Measurements from ENCODE around the gene XIRP1.

The XIRP1 gene

DNA sequence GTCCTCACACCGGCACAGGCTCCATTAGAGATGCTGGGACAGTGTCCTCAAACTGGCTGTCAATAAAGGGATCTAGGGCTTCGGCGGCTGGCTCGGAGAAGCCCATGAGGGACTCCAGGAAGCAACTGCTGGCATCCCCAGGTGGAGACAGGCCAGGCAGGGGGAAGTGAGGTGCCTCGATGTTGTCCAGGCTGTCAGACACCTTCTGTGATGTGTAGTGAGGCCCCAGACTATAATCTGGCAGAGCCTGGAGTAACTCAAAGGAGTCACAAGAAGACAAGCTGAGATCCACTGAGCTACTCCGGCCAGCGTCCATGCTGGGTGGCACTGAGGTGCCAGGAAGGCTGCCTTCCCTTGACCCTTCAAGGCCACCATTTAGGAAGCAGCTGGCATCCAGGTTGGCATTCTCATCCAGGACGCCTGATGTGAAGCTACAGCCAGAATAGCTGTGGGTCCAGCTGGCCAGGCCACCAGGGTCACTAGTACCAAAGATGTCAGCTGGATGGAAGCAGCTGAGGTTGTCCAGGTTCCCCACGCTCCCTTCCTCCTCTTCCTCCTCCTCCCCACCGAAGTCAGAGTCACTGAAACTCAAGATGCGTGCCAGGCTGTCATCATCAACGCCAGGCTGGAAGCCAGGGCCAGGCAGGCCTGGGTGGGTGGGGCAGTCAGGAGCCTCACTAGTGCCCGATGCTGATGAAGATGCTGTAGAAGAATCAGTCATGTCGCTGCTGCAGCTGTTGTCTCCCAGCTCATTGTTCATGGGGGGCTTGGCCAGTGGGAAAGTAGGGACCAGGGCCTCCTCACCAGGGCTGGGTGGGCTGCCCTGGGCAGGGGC is 49.1 kb downstream of the XIRP1 start:
- FAIRE-seq: no peak

DNA sequence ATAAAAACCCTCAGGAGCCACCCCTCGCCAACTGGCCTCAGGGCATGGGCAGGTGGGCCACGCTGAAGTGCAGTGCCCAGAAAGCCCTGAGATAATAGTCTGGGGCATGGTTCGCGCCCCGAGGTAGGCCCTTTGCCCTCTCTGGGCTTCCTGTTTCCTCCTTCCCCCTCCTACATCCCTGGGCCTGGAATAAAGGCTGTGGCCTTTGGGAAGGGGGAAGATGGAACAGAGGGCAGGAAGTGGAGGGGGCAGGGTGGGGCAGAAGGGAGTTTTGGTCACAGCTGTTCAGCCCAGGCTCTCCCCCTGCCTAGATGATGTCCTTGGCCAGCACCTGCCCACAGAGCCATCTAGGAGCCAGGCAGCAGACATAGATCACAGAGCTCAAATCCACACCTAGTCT is 50.3 kb downstream of the XIRP1 start:
- FAIRE-seq: no peak

DNA sequence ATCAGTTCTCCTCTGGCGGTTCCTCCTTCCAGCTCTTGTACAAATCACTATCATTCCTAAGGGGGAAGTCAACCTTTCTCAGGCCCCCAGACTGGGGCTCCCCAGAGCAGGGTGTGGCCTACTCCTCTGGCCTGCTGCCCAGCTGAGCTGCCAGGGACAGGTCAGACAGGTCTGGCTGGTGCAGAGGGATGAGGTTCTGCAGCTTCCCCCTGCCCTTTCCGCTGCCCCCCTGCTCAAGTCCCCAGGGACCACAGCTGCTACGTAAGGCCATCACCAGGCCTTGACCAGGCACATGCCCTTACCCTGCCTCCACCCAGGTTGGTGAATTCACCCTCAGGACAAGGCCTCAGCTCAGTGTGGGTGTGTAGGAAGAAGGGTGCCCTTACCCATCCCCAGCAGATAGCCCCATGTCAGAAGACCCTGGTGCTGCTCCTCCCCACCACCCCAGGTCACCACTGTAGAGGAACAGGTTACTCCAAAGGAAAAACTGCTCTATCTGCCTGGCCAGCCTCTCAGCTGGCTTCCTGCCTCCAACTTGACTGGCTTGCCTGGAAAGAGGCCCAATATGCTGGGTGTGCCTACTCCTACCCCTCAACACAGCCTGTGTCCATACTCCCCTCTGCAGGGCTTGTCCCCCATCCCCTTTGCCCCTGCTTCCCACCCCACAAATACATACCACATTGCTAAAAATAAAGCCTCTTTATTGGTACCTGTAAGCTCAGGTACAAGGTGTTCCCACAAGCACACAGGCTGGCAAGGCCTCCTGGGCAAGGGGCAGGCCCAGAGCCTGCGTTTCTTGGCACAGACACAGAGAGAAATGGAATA is 51.0 kb downstream of the XIRP1 start:
- FAIRE-seq: no peak

DNA sequence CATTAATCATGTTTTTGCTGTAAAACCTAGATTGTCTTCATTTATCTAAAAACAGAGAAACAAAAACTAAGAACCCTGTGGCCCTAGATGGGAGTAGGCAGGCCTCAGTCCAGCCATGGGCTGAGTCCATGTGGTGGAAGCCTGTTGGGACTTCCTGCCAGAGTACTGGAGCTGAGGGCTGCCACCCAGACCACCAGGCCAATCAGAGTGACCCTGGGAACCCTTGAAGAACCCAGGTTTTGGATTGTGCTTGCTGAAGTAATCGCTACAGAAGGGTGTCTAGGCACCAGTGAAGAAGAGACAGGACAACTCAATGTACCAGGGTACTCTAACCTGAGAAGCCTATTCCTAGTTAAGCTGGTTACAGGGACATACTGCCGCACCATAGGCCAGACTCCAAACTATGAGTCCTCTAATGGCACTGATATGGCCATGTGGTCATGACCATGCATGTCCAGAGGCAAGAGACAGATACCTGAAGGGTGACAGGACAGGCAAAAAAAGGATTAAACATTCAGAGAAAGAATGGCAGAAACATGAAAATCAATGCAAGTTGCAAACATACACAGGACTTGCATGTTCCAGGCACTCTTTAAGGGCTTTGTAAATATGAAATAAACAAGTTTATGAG is 51.9 kb downstream of the XIRP1 start:
- no peak for FAIRE-seq

DNA sequence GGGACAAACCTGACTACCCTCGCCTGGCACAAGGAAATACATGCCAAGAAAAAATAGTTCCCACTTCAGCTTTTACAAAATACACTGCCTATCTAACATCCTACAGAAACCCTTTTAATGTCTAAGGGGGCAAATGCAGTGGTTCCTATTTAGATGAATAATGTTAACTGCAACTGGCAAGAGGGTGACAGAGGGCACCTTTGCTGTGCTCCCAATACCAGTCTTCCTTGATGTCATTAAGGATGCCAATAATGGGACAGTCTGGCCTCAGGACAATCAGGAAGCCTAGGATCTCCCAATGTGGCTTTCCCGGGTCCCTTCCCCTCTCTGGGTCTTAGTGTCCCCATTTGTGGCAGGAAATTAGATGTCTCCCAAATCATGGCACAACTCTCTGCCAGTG is 53.0 kb downstream of the XIRP1 start:
- FAIRE-seq: no peak

DNA sequence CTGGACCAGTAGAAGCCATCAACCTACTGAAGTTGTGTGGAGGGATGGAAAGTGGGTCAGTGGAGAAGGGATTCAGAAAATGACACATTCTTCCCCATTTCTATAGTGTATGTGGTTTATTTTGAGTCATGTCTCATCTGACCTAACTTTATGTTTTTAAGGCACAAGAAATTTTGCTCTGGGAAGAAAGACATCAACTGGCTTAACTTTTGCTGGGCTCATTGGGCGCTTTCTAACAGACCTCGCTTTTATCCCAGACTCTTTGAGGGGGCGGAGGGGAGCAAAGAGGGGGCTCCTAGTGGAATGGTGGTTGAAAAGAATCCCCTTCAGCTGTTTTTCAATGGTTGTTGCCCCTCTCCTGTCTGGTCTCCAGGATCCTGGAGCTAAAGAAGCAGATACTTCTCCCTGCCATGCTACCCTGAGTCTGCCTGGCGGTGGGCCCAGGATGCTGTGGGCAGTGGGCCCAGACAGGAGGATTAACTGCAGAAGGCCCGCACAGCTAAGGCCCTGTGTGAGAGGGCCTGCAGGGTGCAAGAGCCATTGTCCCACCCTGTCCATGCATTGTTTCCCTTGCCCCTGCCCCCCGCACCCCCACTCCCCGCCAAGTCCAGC is 53.5 kb downstream of the XIRP1 start:
- no peak for FAIRE-seq

DNA sequence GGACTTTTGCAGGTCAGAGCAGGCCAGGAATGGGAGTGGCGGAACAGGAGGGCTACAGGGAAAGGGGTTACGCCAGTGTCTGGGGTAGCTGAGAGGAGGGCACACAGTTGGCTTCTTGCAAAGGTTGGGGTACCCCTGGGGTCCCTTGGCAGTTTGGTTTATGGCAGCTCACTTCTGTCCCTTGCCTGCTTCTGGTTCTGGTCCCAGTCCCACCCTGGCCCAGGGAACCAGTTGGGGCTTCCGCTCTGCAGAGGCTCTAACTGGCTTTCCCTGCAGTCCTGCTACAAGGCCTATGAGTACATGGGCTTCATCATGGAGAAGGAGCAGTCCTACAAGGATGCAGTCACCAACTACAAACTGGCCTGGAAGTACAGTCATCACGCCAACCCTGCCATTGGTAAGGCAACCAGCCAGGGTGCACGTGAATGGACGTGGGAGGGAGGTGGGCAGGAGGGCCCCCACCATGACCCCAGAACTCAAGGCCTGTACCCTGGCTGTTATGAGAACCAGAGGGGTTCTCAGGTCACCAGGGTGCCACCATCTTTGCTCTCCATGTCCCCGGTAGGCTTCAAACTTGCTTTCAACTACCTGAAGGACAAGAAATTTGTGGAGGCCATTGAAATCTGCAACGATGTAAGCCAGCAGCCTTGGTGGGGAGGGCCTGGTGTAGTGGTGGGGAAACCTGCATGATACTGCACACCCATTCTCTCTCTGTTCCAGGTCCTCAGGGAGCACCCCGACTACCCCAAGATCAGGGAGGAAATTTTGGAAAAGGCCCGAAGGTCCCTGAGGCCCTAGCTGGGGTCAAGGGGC is 54.2 kb downstream of the XIRP1 start:
- FAIRE-seq: no peak

DNA sequence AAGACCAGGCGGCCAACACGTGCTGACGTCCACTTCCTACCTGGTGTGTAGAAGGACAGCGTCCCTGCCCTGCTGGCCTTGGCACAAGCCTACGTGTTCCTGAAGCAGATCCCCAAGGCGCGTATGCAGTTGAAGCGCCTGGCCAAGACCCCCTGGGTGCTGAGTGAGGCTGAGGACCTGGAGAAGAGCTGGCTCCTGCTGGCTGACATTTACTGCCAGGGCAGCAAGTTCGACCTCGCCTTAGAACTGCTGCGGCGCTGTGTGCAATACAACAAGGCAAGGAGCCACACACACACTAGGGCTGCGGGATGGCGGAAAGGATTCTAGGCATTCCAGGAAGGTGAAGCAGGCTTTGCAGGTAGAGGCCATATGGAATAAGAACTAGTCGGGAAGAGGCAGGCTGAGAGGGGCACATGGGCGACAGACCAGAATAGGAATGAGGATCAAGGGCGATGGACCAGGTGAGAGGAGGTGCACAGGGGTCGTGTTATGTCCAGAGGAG is 54.9 kb downstream of the XIRP1 start:
- FAIRE-seq: no peak

DNA sequence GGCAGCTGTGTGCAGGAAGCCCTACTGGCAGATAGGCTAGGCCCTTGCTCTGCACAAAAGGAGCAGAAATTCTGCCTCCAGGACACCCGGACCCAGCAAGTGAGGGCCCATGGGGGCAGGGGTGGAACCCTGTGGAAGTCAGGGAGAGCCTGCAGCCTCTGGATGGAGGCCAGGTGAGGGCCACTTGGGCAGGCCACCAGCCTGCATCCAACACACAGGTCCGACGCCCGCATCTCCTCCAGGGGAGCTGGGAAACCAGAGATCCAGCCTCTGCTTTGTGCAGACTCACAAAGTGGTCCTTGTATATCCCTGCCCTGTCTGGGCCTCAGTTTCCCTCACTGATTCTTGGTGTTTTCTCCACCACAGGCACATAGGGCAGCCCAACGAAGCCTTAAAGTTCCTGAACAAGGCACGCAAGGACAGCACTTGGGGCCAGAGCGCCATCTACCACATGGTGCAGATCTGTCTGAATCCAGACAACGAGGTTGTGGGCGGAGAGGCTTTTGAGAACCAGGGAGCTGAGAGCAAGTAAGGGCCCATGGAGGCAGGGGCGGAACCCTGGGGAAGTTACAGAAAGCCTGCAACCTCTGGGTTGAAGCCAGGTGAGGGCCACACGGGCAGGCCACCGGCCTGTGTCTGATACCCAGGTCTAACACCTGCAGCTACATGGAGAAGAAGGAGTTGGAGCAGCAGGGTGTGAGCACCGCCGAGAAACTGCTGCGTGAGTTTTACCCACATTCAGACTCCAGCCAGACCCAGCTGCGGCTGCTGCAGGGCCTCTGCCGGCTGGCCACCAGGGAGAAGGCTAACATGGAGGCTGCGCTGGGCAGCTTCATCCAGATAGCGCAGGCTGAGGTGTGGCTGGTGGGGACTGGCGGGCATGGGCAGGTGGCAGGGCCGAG is 55.6 kb downstream of the XIRP1 start:
- FAIRE-seq: no peak

DNA sequence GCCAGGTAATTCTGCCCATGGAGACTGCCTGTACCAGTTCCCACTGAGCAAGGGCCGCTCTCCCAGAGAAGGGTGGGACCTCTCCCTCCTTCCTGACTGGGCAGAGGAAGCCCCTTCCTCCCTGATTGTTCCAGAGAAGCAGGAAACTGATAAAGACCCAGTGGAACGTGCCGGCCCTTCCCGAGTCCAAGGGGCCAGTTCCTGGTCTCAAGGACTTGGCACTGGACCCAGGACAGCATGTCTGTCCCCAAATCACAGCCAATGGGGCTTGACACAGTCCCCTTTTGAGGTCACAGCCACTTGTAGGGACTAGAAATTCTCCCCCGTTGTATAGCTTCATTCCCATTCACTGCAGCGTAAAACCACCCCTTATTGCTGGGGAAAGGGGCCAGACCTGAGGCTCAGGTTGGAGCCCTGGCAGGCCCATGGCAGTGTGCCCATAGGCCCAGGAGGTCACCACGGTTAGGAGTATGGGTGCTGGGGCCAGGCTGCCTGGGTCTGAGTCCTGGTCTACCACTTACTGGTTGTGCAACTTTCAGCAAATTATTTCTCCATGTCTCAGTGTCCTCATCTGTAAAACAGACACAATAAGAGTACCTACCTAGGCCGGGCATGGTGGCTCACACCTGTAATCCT is 57.1 kb downstream of the XIRP1 start:
- no peak for FAIRE-seq

DNA sequence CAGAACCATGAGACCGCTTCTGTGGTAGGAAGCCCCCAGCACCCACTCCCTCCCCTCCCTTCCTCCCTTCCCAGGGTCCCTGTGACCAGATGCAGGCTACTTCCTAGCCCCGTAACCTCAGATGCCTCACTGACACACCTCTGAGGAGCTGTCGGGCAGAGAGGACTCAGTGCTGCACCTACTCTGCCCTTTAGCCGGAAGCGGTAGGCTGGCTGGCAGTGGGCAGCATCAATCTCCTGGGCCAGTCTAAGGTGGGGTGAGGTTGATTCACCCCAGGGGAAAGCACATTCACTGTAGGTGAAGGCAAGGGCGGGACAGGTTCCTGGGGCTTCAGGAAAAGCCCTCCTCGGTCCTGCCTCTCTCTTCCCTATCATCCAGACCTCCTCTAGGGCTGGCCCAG is 58.1 kb downstream of the XIRP1 start:
- no peak for FAIRE-seq

DNA sequence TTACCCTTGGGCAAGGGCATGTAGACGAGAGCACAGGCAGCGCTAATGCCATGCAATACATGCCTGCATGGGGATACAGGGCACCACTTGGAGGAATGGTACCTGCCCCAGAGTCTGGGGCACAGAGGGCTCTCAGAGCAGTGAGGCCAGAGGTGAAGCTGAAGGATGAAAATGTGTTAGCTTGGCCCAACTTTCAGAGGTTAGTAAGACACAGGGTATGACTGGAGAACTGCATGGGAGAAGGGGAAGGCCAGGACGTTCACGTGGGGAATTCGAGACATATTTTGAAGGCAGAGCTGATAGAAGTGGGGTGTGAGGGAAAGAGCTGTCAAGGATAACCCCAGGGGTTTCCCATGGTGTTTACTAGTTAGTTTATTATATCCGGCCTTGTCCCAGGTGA is 58.6 kb downstream of the XIRP1 start:
- no peak for FAIRE-seq

Data from TTC549 (cell line).